H1 (cell line): Measurements from ENCODE around the gene ZNF469.

Source experiments
- CBX8 ChIP-seq: fragments of 300-800, 300-1000 bp; sonication (generic); IDR thresholded peaks from 2 replicates; pipeline ENCODE4 v1.7.1; 2016; ENCODE audit warnings: low read depth, low read length, borderline replicate concordance
- CTBP2 ChIP-seq: IDR thresholded peaks from 2 replicates; pipeline ENCODE4 v1.7.0; 2011; ENCODE audit warnings: borderline replicate concordance, mild to moderate bottlenecking, moderate library complexity, mixed read lengths, low read length; ENCODE audit not compliant: insufficient read depth, insufficient read length
- CTCF ChIP-seq, 3 experiments: IDR thresholded peaks; 1 replicate in 2 of 3; 2 replicates in 1 of 3; pipeline versions ENCODE4 v1.5.1 to v1.6.1; 2011; ENCODE audit warnings: low read length in 3 of 3, mild to moderate bottlenecking in 3 of 3, inconsistent platforms in 2 of 3, low read depth in 1 of 3, moderate library complexity in 1 of 3; ENCODE audit not compliant: insufficient read depth in 1 of 3; ENCODE audit errors: control extremely low read depth in 1 of 3
- HDAC2 ChIP-seq, 2 experiments: fragments of 300-600 bp in 1 of 2; sonication (generic) in 1 of 2; IDR thresholded peaks; 2 replicates each; pipeline ENCODE4 v1.6.1; 2011 to 2012; ENCODE audit warnings: low read depth in 2 of 2, low read length in 2 of 2, mild to moderate bottlenecking in 2 of 2, moderate library complexity in 2 of 2, borderline replicate concordance in 1 of 2, inconsistent platforms in 1 of 2
- HDAC6 ChIP-seq: IDR thresholded peaks from one replicate; pipeline ENCODE4 v1.7.1; 2012; ENCODE audit warnings: low read depth, mild to moderate bottlenecking, inconsistent platforms, low read length, moderate library complexity
- JUN ChIP-seq: IDR thresholded peaks from 2 replicates; pipeline ENCODE4 v1.6.1; 2011; ENCODE audit warnings: low read depth, mild to moderate bottlenecking, improper control_type of control experiment, low read length
- KDM1A ChIP-seq: fragments of 200-600, 300-600 bp; sonication (generic); IDR thresholded peaks from 2 replicates; pipeline ENCODE4 v1.7.1; 2016; ENCODE audit warnings: mild to moderate bottlenecking, low read length, borderline replicate concordance
- NRF1 ChIP-seq: IDR thresholded peaks from 2 replicates; pipeline ENCODE4 v1.6.1; 2011; ENCODE audit warnings: mild to moderate bottlenecking, low read depth, low read length, improper control_type of control experiment
- POLR2A ChIP-seq, 2 experiments: IDR thresholded peaks; 1 replicate in 1 of 2; 2 replicates in 1 of 2; pipeline ENCODE4 v1.6.1; 2011; ENCODE audit warnings: low read depth in 2 of 2, low read length in 2 of 2, mild to moderate bottlenecking in 2 of 2; ENCODE audit errors: control extremely low read depth in 1 of 2
- RAD21 ChIP-seq, 2 experiments: IDR thresholded peaks in 1 of 2; conservative IDR thresholded peaks in 1 of 2; 2 replicates each; pipeline ENCODE4 v1.6.1; 2011; ENCODE audit warnings: low read depth in 2 of 2, low read length in 2 of 2, improper control_type of control experiment in 1 of 2, inconsistent platforms in 1 of 2, mild to moderate bottlenecking in 1 of 2, moderate library complexity in 1 of 2
- RFX5 ChIP-seq: IDR thresholded peaks from 2 replicates; pipeline ENCODE4 v1.6.1; 2011; ENCODE audit warnings: low read depth, low read length, improper control_type of control experiment, borderline replicate concordance
- SP1 ChIP-seq: IDR thresholded peaks from 2 replicates; pipeline ENCODE4 v1.6.1; 2011; ENCODE audit warnings: low read depth, low read length
- TAF1 ChIP-seq: IDR thresholded peaks from 2 replicates; pipeline ENCODE4 v1.6.1; 2011; ENCODE audit warnings: mild to moderate bottlenecking, low read depth, low read length

- no peak for TF ChIP-seq HDAC6
- TF ChIP-seq RAD21 (IDR thresholded peaks at IDR 0.05 in 1 of 2, conservative IDR thresholded peaks at IDR 0.05 in 1 of 2; ENCODE audit: low read depth in 2 of 2, low read length in 2 of 2), result no peak
- TF ChIP-seq HDAC2 (IDR thresholded peaks at IDR 0.05; ENCODE audit: borderline replicate concordance in 1 of 2, low read depth in 2 of 2, low read length in 2 of 2), result no peak
- no peak for TF ChIP-seq CBX8
- no peak for TF ChIP-seq POLR2A (IDR thresholded peaks at IDR 0.05; ENCODE audit: control extremely low read depth in 1 of 2, low read depth in 2 of 2, low read length in 2 of 2)
- TF ChIP-seq NRF1, result no peak
- no peak for TF ChIP-seq CTCF (IDR thresholded peaks at IDR 0.05; ENCODE audit: control extremely low read depth in 1 of 3, insufficient read depth in 1 of 3, low read depth in 1 of 3, low read length in 3 of 3)
- TF ChIP-seq SP1, result no peak
- TF ChIP-seq TAF1, result no peak
- TF ChIP-seq CTBP2, result no peak
- peak; percentile 40; the same call in 1 of the 2 replicates for TF ChIP-seq KDM1A
- TF ChIP-seq JUN, result no peak
- no peak for TF ChIP-seq RFX5
Measured at GRCh38 chr16:88398170-88398873, 15.6 kb downstream of the ZNF469 start.
